ENCODE data around the gene CNBD2. TPM values are rescaled to one million over a fixed set of nuclear protein-coding genes. Genes with fewer than 3 reads are reported as not detected.

Gene CNBD2
- total and polyA plus RNA-seq, 10 of the 15 experiments (the other 5 are each of a cell fraction or from before 2014, with no cell fraction given): 0.86 to 7.4 (median 4.6) TPM

GRCh38 chr20:36050436-36051317 lies 82.3 kb downstream of the CNBD2 start (continued):
- no peak for TF ChIP-seq EP300 (IDR thresholded peaks at IDR 0.05; ENCODE audit: borderline replicate concordance in 1 of 2, control insufficient read depth in 1 of 2, low read depth in 2 of 2, low read length in 2 of 2)
- peak; percentile 83; the same call in 1 of the 2 replicates for TF ChIP-seq PAX5 (IDR thresholded peaks at IDR 0.05; ENCODE audit: borderline replicate concordance, low read depth, low read length)
- no peak for TF ChIP-seq BCL11A (IDR thresholded peaks at IDR 0.05; ENCODE audit: low read depth, low read length)
- peak; percentile 72 for TF ChIP-seq NBN (IDR thresholded peaks at IDR 0.05)
- no peak for TF ChIP-seq EZH2 (IDR thresholded peaks at IDR 0.05; ENCODE audit: borderline replicate concordance, control insufficient read depth, low read depth, low read length)
- no peak for TF ChIP-seq KLF5 (IDR thresholded peaks at IDR 0.05; ENCODE audit: partially characterized antibody)
- TF ChIP-seq PML (IDR thresholded peaks at IDR 0.05; ENCODE audit: low read length): peak; percentile 87
- peak; percentile 81; the same call in 1 of the 2 replicates for TF ChIP-seq ZNF687 (IDR thresholded peaks at IDR 0.05)
- TF ChIP-seq RFX5 (IDR thresholded peaks at IDR 0.05; ENCODE audit: low read depth, low read length): 0 out of 2 replicates have a peak, but pooled peaks have one; percentile 32
- no peak for TF ChIP-seq NFYB (IDR thresholded peaks at IDR 0.05; ENCODE audit: insufficient read depth, low read depth, low read length)
- no peak for TF ChIP-seq SPI1 (IDR thresholded peaks at IDR 0.05; ENCODE audit: borderline replicate concordance, insufficient read depth, low read depth, low read length)
- peak; percentile 58 for TF ChIP-seq NR2C1 (IDR thresholded peaks at IDR 0.05)
- 0 out of 2 replicates have a peak, but pooled peaks have one; percentile 32 for TF ChIP-seq STAT1 (conservative IDR thresholded peaks at IDR 0.05)
- TF ChIP-seq, protein P1, sequence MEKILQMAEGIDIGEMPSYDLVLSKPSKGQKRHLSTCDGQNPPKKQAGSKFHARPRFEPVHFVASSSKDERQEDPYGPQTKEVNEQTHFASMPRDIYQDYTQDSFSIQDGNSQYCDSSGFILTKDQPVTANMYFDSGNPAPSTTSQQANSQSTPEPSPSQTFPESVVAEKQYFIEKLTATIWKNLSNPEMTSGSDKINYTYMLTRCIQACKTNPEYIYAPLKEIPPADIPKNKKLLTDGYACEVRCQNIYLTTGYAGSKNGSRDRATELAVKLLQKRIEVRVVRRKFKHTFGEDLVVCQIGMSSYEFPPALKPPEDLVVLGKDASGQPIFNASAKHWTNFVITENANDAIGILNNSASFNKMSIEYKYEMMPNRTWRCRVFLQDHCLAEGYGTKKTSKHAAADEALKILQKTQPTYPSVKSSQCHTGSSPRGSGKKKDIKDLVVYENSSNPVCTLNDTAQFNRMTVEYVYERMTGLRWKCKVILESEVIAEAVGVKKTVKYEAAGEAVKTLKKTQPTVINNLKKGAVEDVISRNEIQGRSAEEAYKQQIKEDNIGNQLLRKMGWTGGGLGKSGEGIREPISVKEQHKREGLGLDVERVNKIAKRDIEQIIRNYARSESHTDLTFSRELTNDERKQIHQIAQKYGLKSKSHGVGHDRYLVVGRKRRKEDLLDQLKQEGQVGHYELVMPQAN (conservative IDR thresholded peaks at IDR 0.05): peak; percentile 79
- TF ChIP-seq ZNF274 (IDR thresholded peaks at IDR 0.05; ENCODE audit: insufficient read depth, insufficient read length): no peak
- TF ChIP-seq MEF2B (IDR thresholded peaks at IDR 0.05; ENCODE audit: partially characterized antibody, poor library complexity, severe bottlenecking): peak; percentile 43
- no peak for TF ChIP-seq MTA3 (IDR thresholded peaks at IDR 0.05; ENCODE audit: borderline replicate concordance, low read length)
- TF ChIP-seq, protein P2, sequence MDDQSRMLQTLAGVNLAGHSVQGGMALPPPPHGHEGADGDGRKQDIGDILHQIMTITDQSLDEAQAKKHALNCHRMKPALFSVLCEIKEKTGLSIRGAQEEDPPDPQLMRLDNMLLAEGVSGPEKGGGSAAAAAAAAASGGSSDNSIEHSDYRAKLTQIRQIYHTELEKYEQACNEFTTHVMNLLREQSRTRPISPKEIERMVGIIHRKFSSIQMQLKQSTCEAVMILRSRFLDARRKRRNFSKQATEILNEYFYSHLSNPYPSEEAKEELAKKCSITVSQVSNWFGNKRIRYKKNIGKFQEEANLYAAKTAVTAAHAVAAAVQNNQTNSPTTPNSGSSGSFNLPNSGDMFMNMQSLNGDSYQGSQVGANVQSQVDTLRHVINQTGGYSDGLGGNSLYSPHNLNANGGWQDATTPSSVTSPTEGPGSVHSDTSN (IDR thresholded peaks at IDR 0.05; ENCODE audit: insufficient replicate concordance, low read depth, low read length): no peak
- no peak for TF ChIP-seq TCF7 (IDR thresholded peaks at IDR 0.05; ENCODE audit: borderline replicate concordance)
- peak; percentile 61; the same call in 1 of the 2 replicates for TF ChIP-seq ATF3 (IDR thresholded peaks at IDR 0.05; ENCODE audit: borderline replicate concordance, extremely low read depth, low read depth, low read length)
- no peak for TF ChIP-seq HDAC2 (IDR thresholded peaks at IDR 0.05)

Data from GM12878 (cell line).